ENCODE results near the gene TMEM170B. TPM values are rescaled to one million over a fixed set of nuclear protein-coding genes. Genes with fewer than 3 reads are reported as not detected.

TMEM170B gene
- total and polyA plus RNA-seq, 4 donors: 10.9 to 53.9 (median 35.6) TPM

GRCh38 chr6:11496152-11497060 is 41.1 kb upstream of the TMEM170B start:
- H3K27ac ChIP-seq (ENCODE audit: low read depth, low read length): no peak overlapping the region
- no peaks in the 10 kb centered on the region for H3K27me3 ChIP-seq (ENCODE audit: control insufficient read depth, insufficient read depth, low read length)
- H3K9me3 ChIP-seq (ENCODE audit: control insufficient read depth, insufficient read depth, low read length): no peaks in the 10 kb centered on the region
- WGBS (ENCODE audit: insufficient coverage): 28% methylated on average over 3 of the region's 12 CpGs
- H3K36me3 ChIP-seq (ENCODE audit: control insufficient read depth, insufficient read depth, low read length): no peaks in the 10 kb centered on the region
- H3K4me3 ChIP-seq (ENCODE audit: low read depth, low read length): no peak overlapping the region
- H3K4me1 ChIP-seq (ENCODE audit: control insufficient read depth, insufficient read depth, low read length): peaks cover 4% of the 10 kb centered on the region
- peak; percentile 70 to 97 (median 80) for DNase-seq (ENCODE audit: low read depth in 4 of 6, low spot score in 6 of 6)

- Histone ChIP-seq H3K36me3 (ENCODE audit: control insufficient read depth, insufficient read depth, low read length) (no peaks in the 10 kb centered on the region), H3K4me1 (ENCODE audit: control insufficient read depth, insufficient read depth, low read length) (peaks cover 4% of the 10 kb centered on the region)
- 93% methylated on average over 4 of the region's 9 CpGs for WGBS (ENCODE audit: insufficient coverage)
Measured at GRCh38 chr6:11497107-11497506, 40.4 kb upstream of the TMEM170B start.

DNA sequence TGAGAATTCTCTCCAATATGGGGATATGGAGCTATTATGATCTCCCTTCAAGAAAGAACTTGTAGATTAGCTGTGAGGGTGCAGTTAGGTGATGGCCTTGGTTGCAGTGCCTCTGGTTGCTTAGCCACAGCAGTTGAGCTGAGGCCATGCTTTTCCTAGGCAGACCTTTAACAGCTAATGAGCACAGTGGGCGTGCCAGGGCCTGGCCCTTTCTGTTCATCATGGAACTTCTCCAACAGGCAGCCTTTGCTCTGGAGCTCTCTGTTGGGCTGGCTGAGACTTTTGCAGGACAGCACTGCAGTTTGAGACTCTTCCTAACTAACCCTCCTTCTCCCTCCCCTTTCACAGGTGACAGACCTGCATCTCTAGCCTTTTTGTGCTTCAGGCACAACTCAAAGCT is 39.7 kb upstream of the TMEM170B start:
- no peaks in the 10 kb centered on the region for H3K36me3 ChIP-seq (ENCODE audit: control insufficient read depth, insufficient read depth, low read length)
- no peaks in the 10 kb centered on the region for H3K27me3 ChIP-seq (ENCODE audit: control insufficient read depth, insufficient read depth, low read length)
- peak in 1 of 6 donors; percentile 55 for DNase-seq (ENCODE audit: low read depth in 4 of 6, low spot score in 6 of 6)
- no peaks in the 10 kb centered on the region for H3K9me3 ChIP-seq (ENCODE audit: control insufficient read depth, insufficient read depth, low read length)
- H3K4me3 ChIP-seq (ENCODE audit: low read depth, low read length): no peak overlapping the region
- no peak overlapping the region for H3K27ac ChIP-seq (ENCODE audit: low read depth, low read length)
- 67% methylated on average over 1 of the region's 1 CpG for WGBS (ENCODE audit: insufficient coverage)
- H3K4me1 ChIP-seq (ENCODE audit: control insufficient read depth, insufficient read depth, low read length): peaks cover 4% of the 10 kb centered on the region

More at GRCh38 chr6:11497107-11497506, 40.4 kb upstream of the TMEM170B start:
- H3K27ac ChIP-seq (ENCODE audit: low read depth, low read length): no peak overlapping the region
- no peak for DNase-seq (ENCODE audit: low read depth in 4 of 6, low spot score in 6 of 6)
- no peaks in the 10 kb centered on the region for H3K27me3 ChIP-seq (ENCODE audit: control insufficient read depth, insufficient read depth, low read length)
- no peak overlapping the region for H3K4me3 ChIP-seq (ENCODE audit: low read depth, low read length)
- no peaks in the 10 kb centered on the region for H3K9me3 ChIP-seq (ENCODE audit: control insufficient read depth, insufficient read depth, low read length)

DNA sequence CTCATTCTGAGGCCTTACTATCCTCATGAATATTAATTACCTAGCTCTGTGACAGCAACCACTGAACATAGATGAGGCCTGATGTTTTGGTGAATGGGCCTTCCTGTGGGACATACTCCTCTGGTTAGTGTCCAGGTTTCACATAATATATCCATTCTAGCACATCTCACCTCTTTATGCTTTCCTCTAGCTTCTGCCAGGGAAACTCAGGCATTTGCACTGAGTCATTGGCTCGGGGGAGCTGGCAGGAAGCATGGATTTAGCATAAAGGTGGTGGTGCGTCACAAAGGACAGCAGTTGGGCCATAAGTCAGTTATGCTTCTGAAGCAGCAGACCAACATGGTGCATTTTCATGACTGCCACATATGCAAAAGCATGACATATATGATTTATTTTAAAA is 37.5 kb upstream of the TMEM170B start:
- no peak overlapping the region for H3K27ac ChIP-seq (ENCODE audit: low read depth, low read length)
- no peak for DNase-seq (ENCODE audit: low read depth in 4 of 6, low spot score in 6 of 6)
- no peaks in the 10 kb centered on the region for H3K36me3 ChIP-seq (ENCODE audit: control insufficient read depth, insufficient read depth, low read length)
- H3K9me3 ChIP-seq (ENCODE audit: control insufficient read depth, insufficient read depth, low read length): no peaks in the 10 kb centered on the region
- H3K4me3 ChIP-seq (ENCODE audit: low read depth, low read length): no peak overlapping the region
- no peaks in the 10 kb centered on the region for H3K27me3 ChIP-seq (ENCODE audit: control insufficient read depth, insufficient read depth, low read length)
- H3K4me1 ChIP-seq (ENCODE audit: control insufficient read depth, insufficient read depth, low read length): no peaks in the 10 kb centered on the region
- WGBS (ENCODE audit: insufficient coverage): no CpG with 5 or more reads among the region's 2 CpGs

GRCh38 chr6:11509471-11509870 is 28.1 kb upstream of the TMEM170B start:
- Histone ChIP-seq H3K27ac (ENCODE audit: low read depth, low read length) (no peak overlapping the region), H3K4me3 (ENCODE audit: low read depth, low read length) (no peak overlapping the region), H3K9me3 (ENCODE audit: control insufficient read depth, insufficient read depth, low read length) (no peaks in the 10 kb centered on the region), H3K36me3 (ENCODE audit: control insufficient read depth, insufficient read depth, low read length) (no peaks in the 10 kb centered on the region), H3K4me1 (ENCODE audit: control insufficient read depth, insufficient read depth, low read length) (no peaks in the 10 kb centered on the region), H3K27me3 (ENCODE audit: control insufficient read depth, insufficient read depth, low read length) (no peaks in the 10 kb centered on the region)
- WGBS (ENCODE audit: insufficient coverage): no CpG with 5 or more reads among the region's 3 CpGs
- no peak for DNase-seq (ENCODE audit: low read depth in 4 of 6, low spot score in 6 of 6)

- Histone ChIP-seq H3K36me3 (ENCODE audit: control insufficient read depth, insufficient read depth, low read length) (no peaks in the 10 kb centered on the region), H3K27me3 (ENCODE audit: control insufficient read depth, insufficient read depth, low read length) (no peaks in the 10 kb centered on the region), H3K9me3 (ENCODE audit: control insufficient read depth, insufficient read depth, low read length) (no peaks in the 10 kb centered on the region), H3K27ac (ENCODE audit: low read depth, low read length) (no peak overlapping the region), H3K4me1 (ENCODE audit: control insufficient read depth, insufficient read depth, low read length) (no peaks in the 10 kb centered on the region), H3K4me3 (ENCODE audit: low read depth, low read length) (no peak overlapping the region)
- WGBS (ENCODE audit: insufficient coverage): no CpG with 5 or more reads among the region's 3 CpGs
- DNase-seq (ENCODE audit: low read depth in 4 of 6, low spot score in 6 of 6): no peak
Measured at GRCh38 chr6:11514672-11515071, 22.9 kb upstream of the TMEM170B start.

- H3K9me3 ChIP-seq (ENCODE audit: control insufficient read depth, insufficient read depth, low read length): no peaks in the 10 kb centered on the region
- H3K4me1 ChIP-seq (ENCODE audit: control insufficient read depth, insufficient read depth, low read length): no peaks in the 10 kb centered on the region
- H3K36me3 ChIP-seq (ENCODE audit: control insufficient read depth, insufficient read depth, low read length): no peaks in the 10 kb centered on the region
- DNase-seq (ENCODE audit: low read depth in 4 of 6, low spot score in 6 of 6): no peak
- H3K27me3 ChIP-seq (ENCODE audit: control insufficient read depth, insufficient read depth, low read length): no peaks in the 10 kb centered on the region
- H3K27ac ChIP-seq (ENCODE audit: low read depth, low read length): no peak overlapping the region
- no peak overlapping the region for H3K4me3 ChIP-seq (ENCODE audit: low read depth, low read length)
- 57% methylated on average over 1 of the region's 3 CpGs for WGBS (ENCODE audit: insufficient coverage)
Measured at GRCh38 chr6:11515763-11516162, 21.8 kb upstream of the TMEM170B start.

- no peaks in the 10 kb centered on the region for H3K27me3 ChIP-seq (ENCODE audit: control insufficient read depth, insufficient read depth, low read length)
- H3K27ac ChIP-seq (ENCODE audit: low read depth, low read length): no peak overlapping the region
- no peak for DNase-seq (ENCODE audit: low read depth in 4 of 6, low spot score in 6 of 6)
- no peaks in the 10 kb centered on the region for H3K4me1 ChIP-seq (ENCODE audit: control insufficient read depth, insufficient read depth, low read length)
- no peaks in the 10 kb centered on the region for H3K9me3 ChIP-seq (ENCODE audit: control insufficient read depth, insufficient read depth, low read length)
- no peak overlapping the region for H3K4me3 ChIP-seq (ENCODE audit: low read depth, low read length)
- no peaks in the 10 kb centered on the region for H3K36me3 ChIP-seq (ENCODE audit: control insufficient read depth, insufficient read depth, low read length)
- 96% methylated on average over 4 of the region's 4 CpGs for WGBS (ENCODE audit: insufficient coverage)
Measured at GRCh38 chr6:11522812-11523605, 14.5 kb upstream of the TMEM170B start.

GRCh38 chr6:11525468-11526155 is 11.9 kb upstream of the TMEM170B start:
- WGBS (ENCODE audit: insufficient coverage): no CpG with 5 or more reads among the region's 2 CpGs
- Histone ChIP-seq H3K4me1 (ENCODE audit: control insufficient read depth, insufficient read depth, low read length) (no peaks in the 10 kb centered on the region), H3K27ac (ENCODE audit: low read depth, low read length) (no peak overlapping the region), H3K36me3 (ENCODE audit: control insufficient read depth, insufficient read depth, low read length) (no peaks in the 10 kb centered on the region), H3K9me3 (ENCODE audit: control insufficient read depth, insufficient read depth, low read length) (no peaks in the 10 kb centered on the region), H3K4me3 (ENCODE audit: low read depth, low read length) (no peak overlapping the region), H3K27me3 (ENCODE audit: control insufficient read depth, insufficient read depth, low read length) (no peaks in the 10 kb centered on the region)
- DNase-seq (ENCODE audit: low read depth in 4 of 6, low spot score in 6 of 6): no peak

All from spinal cord (tissue), 10 donors.